Measurements from ENCODE around the gene ME1. TPM values are rescaled to one million over a fixed set of nuclear protein-coding genes. Genes with fewer than 3 reads are reported as not detected.

ME1 gene
- total RNA-seq, 1 experiment from 2014 or later = 7.8 TPM

DNA sequence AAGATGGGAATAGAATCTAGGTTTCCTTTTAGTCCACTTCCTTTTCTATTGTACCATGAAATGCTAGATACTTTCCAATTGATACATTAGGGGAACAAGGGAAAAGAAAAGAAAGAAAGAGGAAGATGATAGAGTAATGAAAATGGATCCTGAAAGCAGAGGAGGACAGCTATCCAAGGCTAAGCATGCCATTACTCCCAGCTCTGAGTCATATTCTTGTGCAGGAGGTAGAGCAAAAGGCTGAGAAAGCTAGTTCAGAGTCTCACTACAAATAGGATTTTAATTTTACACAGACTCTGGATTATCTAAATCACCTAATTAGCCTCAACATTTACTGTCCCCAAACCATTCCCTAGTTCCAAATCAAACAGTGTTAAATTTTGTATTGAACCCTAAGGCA is 214.0 kb downstream of the ME1 start:
- H2BK15ac ChIP-seq (ENCODE audit: low read depth, low read length) = no peak overlapping the region
- TF ChIP-seq, protein P1, sequence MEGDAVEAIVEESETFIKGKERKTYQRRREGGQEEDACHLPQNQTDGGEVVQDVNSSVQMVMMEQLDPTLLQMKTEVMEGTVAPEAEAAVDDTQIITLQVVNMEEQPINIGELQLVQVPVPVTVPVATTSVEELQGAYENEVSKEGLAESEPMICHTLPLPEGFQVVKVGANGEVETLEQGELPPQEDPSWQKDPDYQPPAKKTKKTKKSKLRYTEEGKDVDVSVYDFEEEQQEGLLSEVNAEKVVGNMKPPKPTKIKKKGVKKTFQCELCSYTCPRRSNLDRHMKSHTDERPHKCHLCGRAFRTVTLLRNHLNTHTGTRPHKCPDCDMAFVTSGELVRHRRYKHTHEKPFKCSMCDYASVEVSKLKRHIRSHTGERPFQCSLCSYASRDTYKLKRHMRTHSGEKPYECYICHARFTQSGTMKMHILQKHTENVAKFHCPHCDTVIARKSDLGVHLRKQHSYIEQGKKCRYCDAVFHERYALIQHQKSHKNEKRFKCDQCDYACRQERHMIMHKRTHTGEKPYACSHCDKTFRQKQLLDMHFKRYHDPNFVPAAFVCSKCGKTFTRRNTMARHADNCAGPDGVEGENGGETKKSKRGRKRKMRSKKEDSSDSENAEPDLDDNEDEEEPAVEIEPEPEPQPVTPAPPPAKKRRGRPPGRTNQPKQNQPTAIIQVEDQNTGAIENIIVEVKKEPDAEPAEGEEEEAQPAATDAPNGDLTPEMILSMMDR (conservative IDR thresholded peaks at IDR 0.05) = no peak
- H2BK20ac ChIP-seq (ENCODE audit: low read depth, low read length, poor library complexity, severe bottlenecking) = no peak overlapping the region
- H3K56ac ChIP-seq (ENCODE audit: insufficient read length, low read depth, low read length) = no peak overlapping the region
- H3T11ph ChIP-seq (ENCODE audit: low read length) = no peak overlapping the region
- no peak overlapping the region for H3K4me2 ChIP-seq (ENCODE audit: insufficient read depth, insufficient read length, low read length)
- no peaks in the 10 kb centered on the region for H3K4me1 Mint-ChIP-seq
- no peaks in the 10 kb centered on the region for H3K9me3 ChIP-seq (ENCODE audit: control insufficient read depth, low read depth, low read length)
- no peak overlapping the region for H2BK120ac ChIP-seq (ENCODE audit: low read depth, low read length, poor library complexity, severe bottlenecking)
- no peak overlapping the region for H3K14ac ChIP-seq (ENCODE audit: insufficient read depth, low read length)
- H2AK5ac ChIP-seq (ENCODE audit: insufficient read length, low read length) = no peak overlapping the region
- H2AFZ ChIP-seq (ENCODE audit: low read length) = no peak overlapping the region
- no peak overlapping the region for H3K4ac ChIP-seq (ENCODE audit: low read depth, low read length)
- H3K9ac ChIP-seq (ENCODE audit: extremely low read depth, insufficient read length, low read length) = no peak overlapping the region
- H3K27me3 Mint-ChIP-seq (ENCODE audit: low read depth) = no peaks in the 10 kb centered on the region
- no peak overlapping the region for H2BK12ac ChIP-seq (ENCODE audit: insufficient read length, low read depth, low read length)
- no peak overlapping the region for H3K18ac ChIP-seq (ENCODE audit: insufficient read length, low read depth, low read length)
- no peak overlapping the region for H3K4me3 Mint-ChIP-seq
- no peaks in the 10 kb centered on the region for H3K4me1 ChIP-seq (ENCODE audit: insufficient read depth, low read length)
- H3K23me2 ChIP-seq (ENCODE audit: insufficient read length, low read depth, low read length, poor library complexity, severe bottlenecking) = no peaks in the 10 kb centered on the region
- no peaks in the 10 kb centered on the region for H3K27me3 ChIP-seq (ENCODE audit: insufficient read depth, low read length)
- H3K27ac ChIP-seq (ENCODE audit: insufficient read length, low read depth, low read length) = no peak overlapping the region
- no peaks in the 10 kb centered on the region for H3K79me2 ChIP-seq (ENCODE audit: insufficient read depth, low read length)
- H4K20me1 ChIP-seq (ENCODE audit: control insufficient read depth, insufficient read depth, insufficient read length) = no peaks in the 10 kb centered on the region
- no peak overlapping the region for H4K8ac ChIP-seq (replicated peaks; ENCODE audit: insufficient read length, low read depth, low read length)
- no peaks in the 10 kb centered on the region for H3K9me3 Mint-ChIP-seq
- no peaks in the 10 kb centered on the region for H3K79me1 ChIP-seq (ENCODE audit: insufficient read depth, low read depth, low read length, poor library complexity, severe bottlenecking)
- no peaks in the 10 kb centered on the region for H3K36me3 Mint-ChIP-seq (ENCODE audit: insufficient read depth in 1 of 3, low read depth in 3 of 3)
- no peak for DNase-seq
- no peak overlapping the region for H3K27ac Mint-ChIP-seq
- no peak overlapping the region for H3K23ac ChIP-seq (ENCODE audit: insufficient read length, low read depth, low read length)
- H4K91ac ChIP-seq (ENCODE audit: insufficient read length, low read depth, low read length) = no peak overlapping the region
- no peak overlapping the region for H2BK5ac ChIP-seq (ENCODE audit: insufficient read length, low read length)
- H4K5ac ChIP-seq (ENCODE audit: insufficient read length, low read depth, low read length) = no peak overlapping the region
